Measurements from ENCODE around the gene KAT14.

DNA sequence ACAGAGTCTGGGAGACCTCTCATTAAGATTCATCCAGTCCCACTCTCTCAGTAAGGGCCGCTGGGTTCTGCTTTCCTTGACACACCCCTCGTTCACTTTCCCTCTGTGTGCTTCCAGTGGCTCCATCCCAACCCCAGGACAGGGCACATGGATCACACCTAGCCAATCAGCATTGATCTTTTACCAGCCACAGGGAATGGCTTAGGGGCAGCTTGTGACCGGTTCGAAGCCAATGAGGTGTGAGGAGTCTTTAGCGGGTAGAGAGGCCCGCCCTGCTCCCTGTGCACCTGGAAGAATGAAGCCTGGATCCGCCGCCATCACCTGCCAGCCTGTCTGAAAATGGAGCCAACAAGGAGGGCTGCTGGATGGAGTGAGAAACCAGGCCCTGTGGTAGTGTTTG, 44.8 kb upstream of the KAT14 start:
- TF ChIP-seq, protein P1, sequence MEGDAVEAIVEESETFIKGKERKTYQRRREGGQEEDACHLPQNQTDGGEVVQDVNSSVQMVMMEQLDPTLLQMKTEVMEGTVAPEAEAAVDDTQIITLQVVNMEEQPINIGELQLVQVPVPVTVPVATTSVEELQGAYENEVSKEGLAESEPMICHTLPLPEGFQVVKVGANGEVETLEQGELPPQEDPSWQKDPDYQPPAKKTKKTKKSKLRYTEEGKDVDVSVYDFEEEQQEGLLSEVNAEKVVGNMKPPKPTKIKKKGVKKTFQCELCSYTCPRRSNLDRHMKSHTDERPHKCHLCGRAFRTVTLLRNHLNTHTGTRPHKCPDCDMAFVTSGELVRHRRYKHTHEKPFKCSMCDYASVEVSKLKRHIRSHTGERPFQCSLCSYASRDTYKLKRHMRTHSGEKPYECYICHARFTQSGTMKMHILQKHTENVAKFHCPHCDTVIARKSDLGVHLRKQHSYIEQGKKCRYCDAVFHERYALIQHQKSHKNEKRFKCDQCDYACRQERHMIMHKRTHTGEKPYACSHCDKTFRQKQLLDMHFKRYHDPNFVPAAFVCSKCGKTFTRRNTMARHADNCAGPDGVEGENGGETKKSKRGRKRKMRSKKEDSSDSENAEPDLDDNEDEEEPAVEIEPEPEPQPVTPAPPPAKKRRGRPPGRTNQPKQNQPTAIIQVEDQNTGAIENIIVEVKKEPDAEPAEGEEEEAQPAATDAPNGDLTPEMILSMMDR (IDR thresholded peaks at IDR 0.05): no peak
- TF ChIP-seq POLR2AphosphoS5 (IDR thresholded peaks at IDR 0.05): no peak

Measured in sigmoid colon (tissue), 4 donors.